Activated T-helper 1 cell treated with anti-CD3 and anti-CD28 coated beads, Interleukin-12 subunit alpha, Interleukin-12 subunit beta, Interleukin-2, Interleukin-4 antibody, amounts not matched to agents 30 ng/mL and 10 ng/mL and 1 ng/mL, durations not matched to agents 14 hours and 24 hours and 36 hours (primary cell): ENCODE data around the gene P2RX3. TPM values are rescaled to one million over a fixed set of nuclear protein-coding genes. Genes with fewer than 3 reads are reported as not detected.

ENCODE experiments used
- DNase-seq: peaks from one replicate; pipeline ENCODE4 v3.0.0; 2021; ENCODE audit warnings: low spot score
- H3K27ac Mint-ChIP-seq: one replicate; pipeline ENCODE4 v1.8.0; 2021; ENCODE audit warnings: mild to moderate bottlenecking, mixed read lengths
- H3K27me3 Mint-ChIP-seq: one replicate; pipeline ENCODE4 v1.8.0; 2022; ENCODE audit warnings: mild to moderate bottlenecking, moderate library complexity, mixed read lengths; ENCODE audit not compliant: insufficient read depth
- H3K36me3 Mint-ChIP-seq: one replicate; pipeline ENCODE4 v1.8.0; 2021; ENCODE audit warnings: low read depth, mixed read lengths
- H3K4me1 Mint-ChIP-seq: one replicate; pipeline ENCODE4 v1.8.0; 2021; ENCODE audit warnings: low read depth, mixed read lengths
- H3K4me3 Mint-ChIP-seq: one replicate; pipeline ENCODE4 v1.8.0; 2021; ENCODE audit warnings: mild to moderate bottlenecking, moderate library complexity, mixed read lengths
- H3K9me3 Mint-ChIP-seq: one replicate; pipeline ENCODE4 v1.8.0; 2021; ENCODE audit warnings: mixed read lengths
- intact Hi-C: fragments of 100-400 bp; cut with micrococcal nuclease; formaldehyde crosslinking; loops from one replicate; pipeline ENCODE4 v1.15.1; 2024
- total RNA-seq: library from RNA; stranded (reverse); gene quantifications from 2 replicates; pipeline ENCODE4 v1.2.3, GENCODE V29; 2022

The P2RX3 gene
- total RNA-seq, 1 donor from 2014 or later, result not detected

GRCh38 chr11:57379732-57380131, 41.6 kb downstream of the P2RX3 start:
- DNase-seq, result no peak
- H3K4me1 Mint-ChIP-seq, result no peaks in the 10 kb centered on the region
- no peaks in the 10 kb centered on the region for H3K36me3 Mint-ChIP-seq
- intact Hi-C loops, result no loop called here
- H3K4me3 Mint-ChIP-seq, result no peak overlapping the region
- H3K27me3 Mint-ChIP-seq, result peaks cover 5% of the 10 kb centered on the region
- H3K9me3 Mint-ChIP-seq, result no peaks in the 10 kb centered on the region
- no peak overlapping the region for H3K27ac Mint-ChIP-seq

DNA sequence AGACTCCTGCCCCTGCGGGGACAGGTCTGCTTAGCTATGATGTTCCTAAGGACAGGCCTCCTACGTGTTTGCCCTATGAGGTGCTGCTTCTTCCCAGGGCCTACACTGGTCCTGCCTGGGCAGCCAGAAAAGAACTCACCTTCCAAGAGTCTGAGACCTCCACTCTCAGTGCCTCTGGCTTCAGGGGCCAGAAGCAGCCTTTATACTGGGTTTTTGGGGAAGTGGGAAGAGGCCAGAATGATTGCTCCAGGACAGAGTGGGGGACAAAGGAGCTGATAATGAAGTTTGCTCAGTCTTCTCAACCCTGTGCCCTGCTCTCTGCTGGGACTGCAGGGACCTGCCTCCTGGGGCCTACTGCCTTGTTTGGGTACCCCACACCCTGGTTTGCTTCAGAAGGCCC, 42.8 kb downstream of the P2RX3 start, which contains the start of gene PRG3:
Gene PRG3 (minus strand): TSS at position 176 of the 400 bp plus-strand sequence. CDS start 442 bp downstream, outside the sequence.
- Mint-ChIP-seq H3K36me3 (no peaks in the 10 kb centered on the region), H3K4me1 (no peaks in the 10 kb centered on the region), H3K9me3 (no peaks in the 10 kb centered on the region), H3K27me3 (peaks cover 8% of the 10 kb centered on the region), H3K4me3 (no peak within 1 kb of the TSS), H3K27ac (no peak within 1 kb of the TSS)
- no peak for DNase-seq
- intact Hi-C loops, result no loop called here

DNA sequence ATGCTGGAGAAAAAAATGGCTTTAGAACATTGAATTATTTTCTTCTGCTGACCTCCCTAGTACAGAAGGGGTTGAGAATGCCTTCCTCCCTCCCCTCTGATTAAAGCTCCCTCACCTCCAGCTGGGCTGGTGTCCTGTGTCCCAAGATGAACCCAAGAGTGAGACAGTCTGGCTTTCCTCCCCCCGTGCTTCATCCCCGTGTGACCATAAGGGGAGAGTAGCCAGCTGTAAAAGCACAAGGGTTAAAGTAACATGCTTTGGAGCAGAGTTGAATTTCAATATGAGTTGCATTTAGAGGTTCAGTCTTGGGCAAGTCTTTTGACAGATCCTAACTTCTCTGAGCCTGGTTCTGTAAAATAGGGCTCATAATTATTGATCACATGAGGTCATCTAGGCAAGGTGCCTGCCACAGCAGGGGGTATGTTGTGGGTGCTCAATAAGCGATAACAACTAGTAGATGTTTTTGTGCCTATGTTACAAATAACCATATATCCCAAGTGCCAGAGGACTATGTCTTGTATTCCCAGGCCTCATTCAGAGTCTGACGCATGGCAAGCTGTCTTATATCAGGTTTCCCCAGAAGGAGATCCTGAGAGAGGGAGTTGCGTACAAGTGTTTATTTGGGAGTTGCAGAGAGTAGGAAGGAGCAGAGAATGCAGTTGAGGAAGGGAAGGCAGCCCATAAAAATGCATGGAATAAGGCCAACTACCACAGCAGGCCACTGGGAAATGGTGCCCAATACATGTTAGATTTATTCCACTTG, 48.2 kb downstream of the P2RX3 start:
- intact Hi-C loops, result no loop called here
- no peaks in the 10 kb centered on the region for H3K36me3 Mint-ChIP-seq
- no peak for DNase-seq
- no peak overlapping the region for H3K27ac Mint-ChIP-seq
- no peaks in the 10 kb centered on the region for H3K4me1 Mint-ChIP-seq
- no peaks in the 10 kb centered on the region for H3K9me3 Mint-ChIP-seq
- peaks cover 7% of the 10 kb centered on the region for H3K27me3 Mint-ChIP-seq
- no peak overlapping the region for H3K4me3 Mint-ChIP-seq

- Mint-ChIP-seq H3K27ac (no peak overlapping the region), H3K4me1 (no peaks in the 10 kb centered on the region), H3K36me3 (no peaks in the 10 kb centered on the region), H3K9me3 (no peaks in the 10 kb centered on the region), H3K4me3 (no peak overlapping the region), H3K27me3 (peaks cover 7% of the 10 kb centered on the region)
- no peak for DNase-seq
- intact Hi-C loops, result no loop called here
Observed at GRCh38 chr11:57387289-57388030, 49.3 kb downstream of the P2RX3 start.

DNA sequence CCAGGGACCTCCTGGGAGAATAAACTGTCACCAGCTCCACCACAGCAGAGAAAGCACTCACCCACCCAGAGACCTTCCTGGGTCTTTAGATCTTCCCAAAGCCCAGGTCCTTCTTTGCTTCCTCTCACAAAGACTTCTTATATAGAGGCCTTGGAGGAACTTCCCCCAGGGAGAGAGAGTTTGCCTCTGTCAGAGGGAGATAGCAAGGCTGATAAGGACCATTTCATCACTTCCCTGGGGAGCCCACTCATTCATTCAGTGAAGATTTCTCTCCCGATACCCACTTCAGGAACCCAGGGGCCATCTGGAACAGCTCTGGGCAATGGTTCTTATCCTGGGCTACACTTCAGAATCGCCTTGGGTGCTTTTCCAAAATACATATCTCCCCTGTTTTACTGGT, 52.4 kb downstream of the P2RX3 start, which contains the start of gene PRG2:
Gene PRG2 (minus strand): TSS at position 116 of the 400 bp plus-strand sequence. CDS start 706 bp downstream, outside the sequence.
- H3K27ac Mint-ChIP-seq, result peak within 1 kb of the TSS; percentile 21
- H3K4me1 Mint-ChIP-seq, result no peaks in the 10 kb centered on the region
- intact Hi-C loops, result no loop called here
- peaks cover 4% of the 10 kb centered on the region for H3K27me3 Mint-ChIP-seq
- no peak within 1 kb of the TSS for H3K4me3 Mint-ChIP-seq
- DNase-seq, result no peak
- no peaks in the 10 kb centered on the region for H3K36me3 Mint-ChIP-seq
- no peaks in the 10 kb centered on the region for H3K9me3 Mint-ChIP-seq

GRCh38 chr11:57391111-57391510, 53.0 kb downstream of the P2RX3 start:
- Mint-ChIP-seq H3K9me3 (no peaks in the 10 kb centered on the region), H3K27ac (no peak overlapping the region)

DNA sequence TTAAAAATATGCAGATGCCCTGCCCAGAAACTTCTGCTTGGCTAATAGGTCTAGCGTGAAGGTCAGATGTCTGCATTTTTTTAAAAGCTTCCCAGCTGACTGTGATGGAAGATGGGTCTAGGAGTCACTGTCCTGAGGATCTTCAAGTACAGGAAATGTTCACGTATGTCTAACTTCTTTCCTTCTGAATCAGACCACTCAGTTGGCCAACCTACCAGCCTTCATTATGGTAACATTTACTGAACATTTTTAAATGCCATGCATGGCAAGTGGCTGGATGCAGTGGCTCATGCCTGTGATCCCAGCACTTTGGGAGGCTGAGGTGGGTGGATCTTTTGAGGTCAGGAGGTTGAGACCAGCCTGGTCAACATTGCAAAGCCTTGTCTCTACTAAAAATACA, 53.4 kb downstream of the P2RX3 start:
- Mint-ChIP-seq H3K27ac (no peak overlapping the region), H3K36me3 (no peaks in the 10 kb centered on the region), H3K4me3 (no peak overlapping the region), H3K9me3 (no peaks in the 10 kb centered on the region), H3K27me3 (peaks cover 3% of the 10 kb centered on the region), H3K4me1 (no peaks in the 10 kb centered on the region)
- no peak for DNase-seq
- intact Hi-C loops, result no loop called here

More at GRCh38 chr11:57391111-57391510, 53.0 kb downstream of the P2RX3 start:
- Mint-ChIP-seq H3K4me3 (no peak overlapping the region), H3K27me3 (peaks cover 3% of the 10 kb centered on the region), H3K4me1 (no peaks in the 10 kb centered on the region), H3K36me3 (no peaks in the 10 kb centered on the region)
- intact Hi-C loops, result no loop called here
- no peak for DNase-seq

- H3K36me3 Mint-ChIP-seq, result no peaks in the 10 kb centered on the region
- no peak for DNase-seq
- H3K27ac Mint-ChIP-seq, result no peak overlapping the region
- H3K4me1 Mint-ChIP-seq, result no peaks in the 10 kb centered on the region
- intact Hi-C loops, result no loop called here
- H3K9me3 Mint-ChIP-seq, result no peaks in the 10 kb centered on the region
- H3K4me3 Mint-ChIP-seq, result no peak overlapping the region
- H3K27me3 Mint-ChIP-seq, result peaks cover 3% of the 10 kb centered on the region
Observed at GRCh38 chr11:57392066-57392762, 54.1 kb downstream of the P2RX3 start.

DNA sequence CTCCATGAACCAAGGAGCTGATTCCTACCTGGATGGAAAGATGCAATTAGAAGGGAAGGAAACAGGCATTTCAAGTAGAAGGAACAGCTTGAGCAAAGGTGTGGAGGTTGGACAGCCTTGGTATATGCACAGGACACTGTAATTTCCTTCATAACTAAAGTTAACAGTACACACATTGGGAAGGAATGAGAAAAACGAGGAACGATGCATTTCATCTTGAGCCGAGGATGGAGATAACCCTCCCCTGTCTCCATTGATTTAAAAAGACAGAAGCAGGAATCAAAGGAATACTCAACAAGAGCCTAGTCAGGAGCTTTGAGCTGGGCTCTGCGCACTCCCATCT, 54.6 kb downstream of the P2RX3 start:
- intact Hi-C loops, result no loop called here
- H3K27ac Mint-ChIP-seq, result no peak overlapping the region
- H3K4me3 Mint-ChIP-seq, result no peak overlapping the region
- H3K27me3 Mint-ChIP-seq, result peaks cover 3% of the 10 kb centered on the region
- H3K36me3 Mint-ChIP-seq, result no peaks in the 10 kb centered on the region
- no peak for DNase-seq
- H3K4me1 Mint-ChIP-seq, result no peaks in the 10 kb centered on the region
- no peaks in the 10 kb centered on the region for H3K9me3 Mint-ChIP-seq

DNA sequence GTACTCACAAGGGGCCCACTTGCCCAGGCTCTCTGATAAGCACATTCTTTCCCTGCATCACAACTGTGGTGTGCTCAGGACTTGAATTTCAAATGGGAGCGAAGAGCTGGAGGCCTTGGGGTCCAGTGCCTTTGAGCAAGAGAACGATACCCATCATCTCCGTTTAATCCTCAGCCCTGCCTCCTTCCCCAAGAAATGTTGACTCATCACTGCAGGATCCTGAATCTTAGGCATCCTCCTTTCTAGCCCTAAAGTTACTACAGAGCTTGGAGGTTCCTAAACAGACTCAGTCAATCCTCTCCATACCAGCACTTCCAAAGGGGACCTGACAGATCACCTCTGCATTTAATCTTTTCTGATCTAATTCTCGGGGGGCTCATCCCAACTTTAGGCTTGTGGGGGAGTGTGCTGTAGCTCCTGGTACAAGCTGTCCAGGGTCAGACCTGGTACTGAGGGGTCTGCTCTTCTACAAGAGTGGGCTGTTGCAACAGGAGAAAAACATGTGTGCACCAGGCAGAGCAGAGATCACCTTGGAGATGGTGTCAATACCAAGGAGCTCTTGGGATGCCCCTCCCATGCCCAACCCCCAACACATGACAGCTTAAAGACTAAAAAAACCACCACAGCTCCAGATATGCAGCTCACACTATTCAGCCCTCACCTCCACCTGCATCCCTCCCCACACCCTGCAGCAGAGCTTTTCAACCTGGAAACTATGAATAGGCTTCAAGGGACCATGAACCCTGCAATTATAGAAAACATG, 56.2 kb downstream of the P2RX3 start:
- Mint-ChIP-seq H3K27ac (no peak overlapping the region), H3K9me3 (no peaks in the 10 kb centered on the region), H3K4me1 (no peaks in the 10 kb centered on the region), H3K4me3 (no peak overlapping the region), H3K36me3 (no peaks in the 10 kb centered on the region), H3K27me3 (peaks cover 3% of the 10 kb centered on the region)
- intact Hi-C loops, result no loop called here
- no peak for DNase-seq

GRCh38 chr11:57395905-57396623, 57.9 kb downstream of the P2RX3 start:
- no peak for DNase-seq
- H3K36me3 Mint-ChIP-seq, result no peaks in the 10 kb centered on the region
- H3K4me1 Mint-ChIP-seq, result no peaks in the 10 kb centered on the region

DNA sequence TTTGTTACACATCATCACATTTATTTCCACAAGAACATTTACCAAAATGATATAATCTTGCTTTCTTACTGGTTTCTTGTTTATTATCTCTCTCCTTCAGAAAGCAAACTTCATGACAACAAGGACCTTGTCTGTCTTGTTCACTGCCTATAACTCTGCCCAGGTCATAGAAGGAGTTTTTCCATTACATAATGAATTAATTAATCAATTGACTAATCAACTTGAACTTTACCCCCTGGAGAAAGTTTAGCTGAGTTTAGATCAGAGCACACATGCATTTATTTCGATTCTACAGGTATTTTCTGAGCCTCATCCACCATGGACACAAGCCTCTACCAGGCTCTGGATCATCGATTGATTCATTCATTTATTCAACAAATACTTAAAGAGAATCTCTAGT, 58.6 kb downstream of the P2RX3 start:
- Mint-ChIP-seq H3K27ac (no peak overlapping the region), H3K9me3 (no peaks in the 10 kb centered on the region), H3K27me3 (no peaks in the 10 kb centered on the region), H3K36me3 (no peaks in the 10 kb centered on the region), H3K4me1 (no peaks in the 10 kb centered on the region), H3K4me3 (no peak overlapping the region)
- DNase-seq, result no peak
- intact Hi-C loops, result no loop called here

More at GRCh38 chr11:57395905-57396623, 57.9 kb downstream of the P2RX3 start:
- H3K9me3 Mint-ChIP-seq, result no peaks in the 10 kb centered on the region
- intact Hi-C loops, result no loop called here
- H3K27me3 Mint-ChIP-seq, result no peaks in the 10 kb centered on the region
- no peak overlapping the region for H3K4me3 Mint-ChIP-seq
- no peak overlapping the region for H3K27ac Mint-ChIP-seq
